Endometrium (tissue), 2 donors: Measurements from ENCODE around the gene METTL5.
"Not testable (repeated sequence)": the region's sequence is repeated elsewhere in the genome, so short reads cannot be mapped to it uniquely, and the experiment has no call there.

ENCODE experiments used
- FAIRE-seq: peaks from 2 replicates; lab custom pipeline; 2012; peaks lifted over from hg19 to GRCh38; lab: Jason Lieb, UNC
- donor health status: control.
- donor health status: control.

METTL5 gene

GRCh38 chr2:169828141-169828811 lies 3.6 kb upstream of the METTL5 start:
- no peak for FAIRE-seq

DNA sequence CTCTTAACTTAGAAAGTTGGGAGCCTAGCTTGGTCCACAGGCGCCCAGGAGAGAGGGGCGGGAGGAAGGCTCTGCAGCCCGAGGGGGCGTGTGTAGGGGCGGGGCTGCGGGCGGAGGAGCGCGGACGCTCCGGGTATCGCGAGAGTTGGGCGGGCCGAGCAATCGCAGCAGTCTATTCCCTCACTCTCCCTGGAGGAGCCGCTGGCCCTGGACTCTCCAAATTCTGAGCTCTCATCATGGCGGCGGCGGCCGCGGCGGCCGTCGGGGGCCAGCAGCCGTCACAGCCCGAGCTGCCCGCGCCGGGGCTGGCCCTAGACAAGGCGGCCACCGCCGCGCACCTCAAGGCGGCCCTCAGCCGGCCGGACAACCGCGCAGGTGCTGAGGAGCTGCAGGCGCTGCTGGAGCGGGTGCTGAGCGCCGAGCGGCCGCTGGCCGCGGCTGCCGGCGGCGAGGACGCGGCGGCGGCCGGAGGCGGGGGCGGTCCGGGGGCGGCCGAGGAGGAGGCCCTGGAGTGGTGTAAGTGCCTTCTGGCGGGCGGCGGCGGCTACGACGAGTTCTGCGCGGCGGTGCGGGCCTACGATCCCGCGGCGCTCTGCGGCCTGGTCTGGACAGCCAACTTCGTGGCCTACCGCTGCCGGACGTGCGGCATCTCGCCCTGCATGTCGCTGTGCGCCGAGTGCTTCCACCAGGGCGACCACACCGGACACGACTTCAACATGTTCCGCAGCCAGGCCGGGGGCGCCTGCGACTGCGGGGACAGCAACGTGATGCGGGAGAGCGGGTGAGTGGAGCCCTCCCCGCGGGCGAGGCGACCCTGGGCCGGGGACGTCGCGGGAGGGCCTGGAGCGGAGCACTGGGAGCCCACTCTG lies 2.8 kb upstream of the METTL5 start, which contains the start of gene UBR3:
UBR3 (plus strand) TSS at position 183 of the 869 bp plus-strand sequence; CDS start at position 237, 54 bp downstream.
- FAIRE-seq = no peak

DNA sequence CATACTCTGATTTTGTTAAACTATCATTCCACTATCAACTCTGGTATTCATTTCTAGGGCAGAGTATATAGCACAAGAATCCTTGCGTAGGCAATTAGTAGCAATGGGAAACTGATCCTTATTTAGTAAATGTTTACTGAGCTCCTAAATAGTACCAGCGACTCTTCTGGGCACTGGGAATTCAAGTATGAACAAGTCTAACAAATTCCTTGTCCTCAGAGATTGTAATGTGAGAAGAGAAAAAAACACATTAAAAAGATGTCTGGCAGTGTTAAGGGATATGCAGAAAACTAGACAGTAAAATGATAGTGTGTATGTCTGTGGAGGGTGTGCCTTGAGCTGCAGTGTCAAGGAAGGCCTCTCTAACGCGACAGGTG lies 721 bp downstream of the METTL5 start:
- no peak for FAIRE-seq

- FAIRE-seq = no peak
These were observed 1.8 kb downstream of the METTL5 start for GRCh38 chr2:169822785-169823392.

- FAIRE-seq = no peak
These were observed 2.7 kb downstream of the METTL5 start for GRCh38 chr2:169822036-169822435.

GRCh38 chr2:169820101-169820500 lies 4.6 kb downstream of the METTL5 start:
- FAIRE-seq = not testable (repeated sequence)

GRCh38 chr2:169819106-169819505 lies 5.6 kb downstream of the METTL5 start:
- FAIRE-seq = no peak

DNA sequence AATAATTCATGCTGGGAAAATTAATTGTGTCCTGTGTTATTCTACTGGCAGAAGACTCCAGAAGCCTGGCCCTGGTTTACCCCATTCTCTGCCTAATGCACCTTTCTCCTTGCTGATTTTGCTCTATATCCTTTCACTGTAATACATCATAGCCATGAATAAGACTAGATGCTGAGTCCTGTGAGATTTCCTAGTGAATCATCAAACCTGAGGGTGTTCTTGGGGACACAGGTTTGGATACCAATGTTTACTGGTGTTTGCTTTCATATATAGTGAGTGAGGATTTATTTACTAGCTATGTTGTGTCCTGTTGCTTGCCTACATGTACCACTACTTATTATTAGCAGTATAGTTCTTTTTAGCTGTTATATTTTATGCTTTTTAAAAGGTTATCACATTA lies 6.5 kb downstream of the METTL5 start:
- FAIRE-seq = no peak

DNA sequence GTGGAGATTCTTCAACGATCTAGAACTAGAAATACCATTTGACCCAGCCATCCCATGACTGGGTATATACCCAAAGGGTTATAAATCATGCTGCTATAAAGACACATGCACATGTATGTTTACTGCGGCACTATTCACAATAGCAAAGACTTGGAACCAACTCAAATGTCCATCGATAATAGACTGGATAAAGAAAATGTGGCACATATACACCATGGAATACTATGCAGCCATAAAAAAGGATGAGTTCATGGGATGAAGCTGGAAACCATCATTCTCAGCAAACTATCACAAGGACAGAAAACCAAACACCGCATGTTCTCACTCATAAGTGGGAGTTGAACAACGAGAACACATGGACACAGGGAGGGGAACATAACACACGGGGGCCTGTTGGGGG lies 7.3 kb downstream of the METTL5 start:
- FAIRE-seq = not testable (repeated sequence)

- FAIRE-seq = not testable (repeated sequence)
These were observed 7.7 kb downstream of the METTL5 start for GRCh38 chr2:169816961-169817360.

- FAIRE-seq = no peak
These were observed 8.9 kb downstream of the METTL5 start for GRCh38 chr2:169815849-169816248.

- no peak for FAIRE-seq
These were observed 16.5 kb downstream of the METTL5 start for GRCh38 chr2:169808221-169808620.

DNA sequence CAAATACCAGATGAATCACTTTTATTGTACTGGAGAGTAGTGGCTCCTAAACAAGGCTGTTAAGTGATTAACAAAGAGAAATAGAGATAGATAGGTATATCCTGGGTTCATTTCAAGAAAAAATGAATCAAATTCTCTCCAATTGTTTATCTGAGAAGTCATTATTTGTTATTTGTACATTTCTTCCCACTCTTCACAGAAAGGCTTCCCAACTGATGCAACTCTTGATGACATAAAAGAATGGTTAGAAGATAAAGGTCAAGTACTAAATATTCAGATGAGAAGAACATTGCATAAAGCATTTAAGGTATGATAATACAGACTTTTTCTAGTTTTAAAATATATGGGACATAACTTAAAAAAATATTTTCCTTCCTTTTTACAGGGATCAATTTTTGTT lies 18.1 kb downstream of the METTL5 start:
- FAIRE-seq = no peak

DNA sequence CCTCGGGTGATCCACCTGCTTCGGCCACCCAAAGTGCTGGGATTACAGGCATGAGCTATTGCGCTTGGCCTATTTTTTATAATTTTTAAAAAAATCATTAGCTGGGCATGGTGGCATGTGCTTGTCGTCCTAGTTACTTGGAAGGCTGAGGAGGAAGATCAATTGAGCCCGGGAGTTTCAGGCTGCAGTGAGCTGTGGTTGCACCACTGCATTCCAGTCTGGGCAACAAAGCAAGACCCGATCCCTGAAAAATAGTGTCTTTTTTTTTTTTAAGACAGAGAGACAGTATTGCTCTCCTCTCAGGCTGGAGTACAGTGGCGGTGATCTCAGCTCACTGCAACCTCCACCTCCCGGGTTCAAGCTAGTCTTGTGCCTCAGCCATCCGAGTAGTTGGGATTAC lies 21.2 kb downstream of the METTL5 start:
- FAIRE-seq = no peak

GRCh38 chr2:169798718-169799592 lies 25.8 kb downstream of the METTL5 start, which contains the start of gene SSB:
SSB (plus strand) TSS chr2:169798871; CDS start chr2:169800961, 2,090 bp downstream.
- peak; percentile 74 for FAIRE-seq

DNA sequence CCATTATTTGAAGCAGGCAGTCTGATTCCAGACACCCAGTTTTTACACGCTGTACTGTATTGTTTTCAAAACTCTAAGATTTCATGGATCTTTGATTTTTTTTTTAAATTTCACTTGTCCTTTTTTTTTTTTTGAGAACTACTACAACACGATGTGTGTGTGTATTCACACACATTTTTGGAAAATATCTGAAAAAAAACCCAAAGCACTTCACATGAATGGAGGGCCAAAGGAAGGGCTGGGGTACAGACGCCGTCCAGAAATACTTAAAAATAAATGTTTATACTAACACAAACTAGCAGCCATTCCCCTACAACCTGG lies 26.3 kb downstream of the METTL5 start:
- no peak for FAIRE-seq

DNA sequence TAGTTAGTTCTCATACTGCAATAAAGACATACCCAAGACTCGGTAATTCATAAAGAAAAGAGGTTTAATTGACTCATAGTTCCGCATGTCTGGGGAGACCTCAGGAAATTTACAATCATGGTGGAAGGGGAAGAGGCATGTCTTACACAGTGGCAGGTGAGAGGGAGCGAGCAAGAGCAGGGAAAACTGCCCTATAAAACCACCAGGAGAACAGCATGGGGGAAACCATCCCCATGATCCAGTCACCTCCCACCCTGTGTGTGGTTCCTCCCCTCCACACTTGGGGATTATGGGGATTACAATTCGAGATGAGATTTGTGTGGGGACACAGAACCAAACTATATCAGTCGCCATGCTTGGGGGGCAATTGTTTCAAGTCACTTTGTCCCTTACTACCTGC lies 27.1 kb downstream of the METTL5 start:
- no peak for FAIRE-seq

- FAIRE-seq = no peak
These were observed 28.3 kb downstream of the METTL5 start for GRCh38 chr2:169796441-169796840.

- no peak for FAIRE-seq
These were observed 29.5 kb downstream of the METTL5 start for GRCh38 chr2:169795181-169795580.

- no peak for FAIRE-seq
These were observed 34.1 kb downstream of the METTL5 start for GRCh38 chr2:169790581-169790980.

DNA sequence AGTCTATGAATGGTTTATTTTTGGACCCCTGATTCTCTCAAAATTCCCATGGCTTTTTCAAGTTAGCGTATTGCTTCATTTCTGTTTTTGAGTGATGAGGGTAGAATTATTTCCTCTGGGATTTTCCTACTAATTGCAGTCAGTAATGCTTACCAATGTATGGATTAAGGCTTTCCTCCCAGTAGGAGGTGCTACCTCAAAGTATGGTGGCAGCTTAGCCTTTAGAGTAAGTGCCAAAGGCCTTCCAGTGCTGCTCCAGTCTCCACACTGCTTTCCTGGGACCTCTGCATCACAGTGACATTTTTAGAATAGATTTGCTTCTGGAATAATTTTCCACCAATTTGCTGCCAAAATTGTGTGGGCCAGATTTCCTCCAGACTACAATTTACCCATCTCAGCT lies 42.2 kb downstream of the METTL5 start:
- FAIRE-seq = no peak
